K562 (cell line): ENCODE data around the gene CPN2. TPM values are rescaled to one million over a fixed set of nuclear protein-coding genes. Genes with fewer than 3 reads are reported as not detected.

Experiments
- BMI1 ChIP-seq: fragments of 150-350 bp; IDR thresholded peaks from 2 replicates; pipeline ENCODE4 v1.6.1; 2014; ENCODE audit warnings: low read length
- CREB1 ChIP-seq, 2 experiments: sonication (generic) in 1 of 2; formaldehyde crosslinking in 1 of 2; IDR thresholded peaks; 2 replicates each; pipeline versions ENCODE4 v1.6.1 to v1.8.0; 2012 to 2022; ENCODE audit warnings: inconsistent platforms in 1 of 2, mild to moderate bottlenecking in 1 of 2, missing genetic modification reagents in 1 of 2, moderate library complexity in 1 of 2
- DIDO1 ChIP-seq: fragments of 450-650 bp; IDR thresholded peaks from 2 replicates; pipeline ENCODE4 v1.6.1; 2016; ENCODE audit warnings: low read depth, missing biosample characterization, missing genetic modification characterization
- FOXJ2 ChIP-seq: fragments of 200-800 bp; sonication (Bioruptor generic); IDR thresholded peaks from 2 replicates; pipeline ENCODE4 v1.6.1; 2016; ENCODE audit warnings: missing genetic modification characterization, missing compliant biosample characterization
- MBD2 ChIP-seq: sonication (generic); IDR thresholded peaks from 2 replicates; pipeline ENCODE4 v1.6.1; 2016; ENCODE audit warnings: low read depth, borderline replicate concordance
- NUFIP1 ChIP-seq: fragments of 450-650 bp; IDR thresholded peaks from 2 replicates; pipeline ENCODE4 v1.6.1; 2018; ENCODE audit not compliant: partially characterized antibody
- OTX1 ChIP-seq: fragments of 450-650 bp; formaldehyde crosslinking; IDR thresholded peaks from 2 replicates; pipeline ENCODE4 v1.4.0; 2022; ENCODE audit warnings: mild to moderate bottlenecking
- RBFOX2 ChIP-seq: fragments of 200-400 bp; formaldehyde crosslinking; IDR thresholded peaks from 2 replicates; pipeline ENCODE4 v1.6.1; 2017; ENCODE audit warnings: low read depth, mild to moderate bottlenecking, low read length, moderate library complexity
- TAL1 ChIP-seq: fragments of 450-650 bp; IDR thresholded peaks from 2 replicates; pipeline ENCODE4 v1.6.1; 2016; ENCODE audit warnings: mild to moderate bottlenecking
- ZBTB2 ChIP-seq: fragments of 450-650 bp; IDR thresholded peaks from 2 replicates; pipeline ENCODE4 v1.6.1; 2016; ENCODE audit warnings: antibody characterized with exemption
- ZFP91 ChIP-seq: sonication (generic); formaldehyde crosslinking; IDR thresholded peaks from 2 replicates; pipeline ENCODE4 v1.8.0; 2022; ENCODE audit warnings: mild to moderate bottlenecking, missing genetic modification reagents
- ZKSCAN8 ChIP-seq: fragments of 200-800 bp; sonication (Bioruptor generic); IDR thresholded peaks from 2 replicates; pipeline ENCODE4 v1.6.1; 2016; ENCODE audit warnings: missing genetic modification characterization, missing compliant biosample characterization
- ZNF239 ChIP-seq: fragments of 250-450 bp; sonication (Bioruptor Pico); IDR thresholded peaks from 2 replicates; pipeline ENCODE4 v1.4.0; 2020; ENCODE audit warnings: mild to moderate bottlenecking
- ZNF449 ChIP-seq: fragments of 250-450 bp; sonication (Bioruptor Pico); IDR thresholded peaks from 2 replicates; pipeline ENCODE4 v1.8.0; 2022; ENCODE audit warnings: moderate library complexity, mild to moderate bottlenecking, inconsistent platforms
- ZNF668 ChIP-seq: fragments of 250-450 bp; sonication (Bioruptor Pico); IDR thresholded peaks from 2 replicates; pipeline ENCODE4 v1.8.0; 2022; ENCODE audit warnings: mild to moderate bottlenecking, inconsistent platforms
- ZNF766 ChIP-seq: fragments of 200-800 bp; sonication (Bioruptor generic); conservative IDR thresholded peaks from 2 replicates; pipeline ENCODE4 v1.6.1; 2016; ENCODE audit warnings: missing genetic modification characterization, missing compliant biosample characterization
- polyA plus RNA-seq, 8 experiments: library from polyadenylated mRNA; depleted of rRNA in 4 of 8; stranded (reverse) in 5 of 8; unstranded in 3 of 8; fragments of >200 nt; fragmentation: Nextera tagmentation in 2 of 8; fragmentation: Illumina TruSeq in 1 of 8; extraction: Ambion mirVana in 2 of 8; extraction: Trizol in 1 of 8; gene quantifications; 2 replicates each; pipeline versions ENCODE4 v1.2.1 to v1.2.3, GENCODE V29; 2011 to 2014; ENCODE audit warnings: inconsistent platforms in 1 of 8, missing spikeins in 1 of 8
- total RNA-seq, 7 experiments: library from RNA; depleted of rRNA in 6 of 7; stranded (reverse); fragments of >200 nt in 6 of 7; fragmentation: Illumina TruSeq in 2 of 7; extraction: Trizol in 2 of 7; gene quantifications; 2 replicates each; pipeline versions ENCODE4 v1.2.1 to v1.2.3, GENCODE V29; 2011 to 2021; ENCODE audit warnings: low replicate concordance in 1 of 7
- TF ChIP-seq, protein P1 (sequence below): fragments of 450-650 bp; IDR thresholded peaks from 2 replicates; pipeline ENCODE4 v1.7.0; 2016; ENCODE audit warnings: borderline replicate concordance
- TF ChIP-seq, protein P2 (sequence below): fragments of 450-650 bp; formaldehyde crosslinking; IDR thresholded peaks from 2 replicates; pipeline ENCODE4 v1.4.0; 2020; ENCODE audit warnings: mild to moderate bottlenecking, moderate library complexity

The CPN2 gene
- total and polyA plus RNA-seq, 9 of the 15 experiments (the other 6 are each of a cell fraction or from before 2014, with no cell fraction given) = not detected

DNA sequence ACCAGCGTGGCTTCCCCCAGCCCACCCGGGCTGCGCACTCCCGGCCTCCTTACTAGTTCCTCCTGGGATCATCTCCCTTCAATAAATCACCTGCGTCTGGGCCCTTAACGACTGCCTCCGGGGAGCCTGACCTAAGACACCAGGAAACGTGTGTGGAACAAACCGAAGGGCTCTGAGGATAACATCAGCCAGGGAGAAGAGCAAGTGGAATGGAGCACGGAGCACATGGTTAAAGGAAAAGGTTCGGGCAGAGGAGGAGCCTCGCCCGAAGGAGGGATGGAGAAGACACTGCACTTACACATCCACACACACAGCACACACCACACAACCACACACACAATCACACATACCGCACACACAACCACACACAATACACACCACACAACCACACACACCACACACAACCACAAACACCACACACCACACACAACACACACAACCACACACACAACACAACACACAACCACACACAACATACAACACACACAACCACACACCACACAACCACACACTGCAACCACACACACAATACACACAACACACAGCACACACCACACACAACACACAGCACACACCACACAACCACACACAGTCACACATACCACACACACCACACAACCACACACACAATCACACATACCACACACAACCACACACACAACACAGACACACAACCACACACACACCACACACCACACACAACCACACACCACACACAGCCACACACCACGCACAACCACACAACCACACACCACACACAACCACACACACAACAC lies 24.7 kb downstream of the CPN2 start (continued):
- TF ChIP-seq ZBTB2 = 0 out of 2 replicates have a peak, but pooled peaks have one; percentile 43
- TF ChIP-seq, protein P1, sequence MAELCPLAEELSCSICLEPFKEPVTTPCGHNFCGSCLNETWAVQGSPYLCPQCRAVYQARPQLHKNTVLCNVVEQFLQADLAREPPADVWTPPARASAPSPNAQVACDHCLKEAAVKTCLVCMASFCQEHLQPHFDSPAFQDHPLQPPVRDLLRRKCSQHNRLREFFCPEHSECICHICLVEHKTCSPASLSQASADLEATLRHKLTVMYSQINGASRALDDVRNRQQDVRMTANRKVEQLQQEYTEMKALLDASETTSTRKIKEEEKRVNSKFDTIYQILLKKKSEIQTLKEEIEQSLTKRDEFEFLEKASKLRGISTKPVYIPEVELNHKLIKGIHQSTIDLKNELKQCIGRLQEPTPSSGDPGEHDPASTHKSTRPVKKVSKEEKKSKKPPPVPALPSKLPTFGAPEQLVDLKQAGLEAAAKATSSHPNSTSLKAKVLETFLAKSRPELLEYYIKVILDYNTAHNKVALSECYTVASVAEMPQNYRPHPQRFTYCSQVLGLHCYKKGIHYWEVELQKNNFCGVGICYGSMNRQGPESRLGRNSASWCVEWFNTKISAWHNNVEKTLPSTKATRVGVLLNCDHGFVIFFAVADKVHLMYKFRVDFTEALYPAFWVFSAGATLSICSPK = peak; percentile 89; the same call in 1 of the 2 replicates
- no peak for TF ChIP-seq FOXJ2 (tag)
- peak; percentile 77 for TF ChIP-seq NUFIP1
- no peak for TF ChIP-seq DIDO1 (tag)
- no peak for TF ChIP-seq CREB1 (IDR thresholded peaks at IDR 0.05)
- peak; percentile 57 for TF ChIP-seq CREB1 (CRISPR knock-in tag; IDR thresholded peaks at IDR 0.05)
- TF ChIP-seq ZNF668 (CRISPR knock-in tag) = no peak
- TF ChIP-seq BMI1 = no peak
- TF ChIP-seq, protein P2, sequence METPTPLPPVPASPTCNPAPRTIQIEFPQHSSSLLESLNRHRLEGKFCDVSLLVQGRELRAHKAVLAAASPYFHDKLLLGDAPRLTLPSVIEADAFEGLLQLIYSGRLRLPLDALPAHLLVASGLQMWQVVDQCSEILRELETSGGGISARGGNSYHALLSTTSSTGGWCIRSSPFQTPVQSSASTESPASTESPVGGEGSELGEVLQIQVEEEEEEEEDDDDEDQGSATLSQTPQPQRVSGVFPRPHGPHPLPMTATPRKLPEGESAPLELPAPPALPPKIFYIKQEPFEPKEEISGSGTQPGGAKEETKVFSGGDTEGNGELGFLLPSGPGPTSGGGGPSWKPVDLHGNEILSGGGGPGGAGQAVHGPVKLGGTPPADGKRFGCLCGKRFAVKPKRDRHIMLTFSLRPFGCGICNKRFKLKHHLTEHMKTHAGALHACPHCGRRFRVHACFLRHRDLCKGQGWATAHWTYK = no peak
- TF ChIP-seq ZNF766 (CRISPR knock-in tag) = no peak
- peak; percentile 87 for TF ChIP-seq OTX1 (CRISPR knock-in tag)
- no peak for TF ChIP-seq MBD2
- TF ChIP-seq ZKSCAN8 (CRISPR knock-in tag) = no peak
- no peak for TF ChIP-seq ZNF239 (CRISPR knock-in tag)
- no peak for TF ChIP-seq ZNF449
- TF ChIP-seq TAL1 = peak; percentile 19; the same call in 1 of the 2 replicates
- peak; percentile 70 for TF ChIP-seq ZFP91 (CRISPR knock-in tag)
- TF ChIP-seq RBFOX2 = no peak
